ACC112 (cell line): ENCODE results near the gene PCOLCE2.

ENCODE experiments used
- H2AFZ ChIP-seq: fragments of 200-600 bp; sonication (generic); one replicate; pipeline ENCODE4 v1.6.0; 2017; ENCODE audit warnings: antibody characterized with exemption, low read length; ENCODE audit not compliant: unreplicated experiment
- H3K27ac ChIP-seq: fragments of 200-600 bp; sonication (generic); 2 replicates; pipeline ENCODE4 v1.5.1; 2014; ENCODE audit warnings: low read depth, mild to moderate bottlenecking, antibody characterized with exemption, low read length, moderate library complexity
- H3K27me3 ChIP-seq: fragments of 200-600 bp; sonication (generic); 2 replicates; pipeline ENCODE4 v1.6.1; 2014; ENCODE audit warnings: mild to moderate bottlenecking, antibody characterized with exemption, low read length, moderate library complexity, mixed read lengths; ENCODE audit not compliant: insufficient read depth
- H3K36me3 ChIP-seq: fragments of 200-600 bp; sonication (generic); 2 replicates; pipeline ENCODE4 v1.6.1; 2016; ENCODE audit warnings: mild to moderate bottlenecking, antibody characterized with exemption, low read length, moderate library complexity, mixed read lengths; ENCODE audit not compliant: insufficient read depth
- H3K4me1 ChIP-seq: fragments of 200-600 bp; sonication (generic); one replicate; pipeline ENCODE4 v1.6.1; 2016; ENCODE audit warnings: low read length, mixed read lengths; ENCODE audit not compliant: insufficient read depth, unreplicated experiment, control insufficient read depth
- H3K4me3 ChIP-seq: fragments of 200-600 bp; sonication (generic); 2 replicates; pipeline ENCODE4 v1.5.1; 2014; ENCODE audit warnings: mild to moderate bottlenecking, low read depth, low read length
- H3K79me2 ChIP-seq: fragments of 200-600 bp; sonication (generic); one replicate; pipeline ENCODE4 v1.6.0; 2016; ENCODE audit warnings: low read length; ENCODE audit not compliant: control insufficient read depth, unreplicated experiment, insufficient read depth

Gene PCOLCE2

DNA sequence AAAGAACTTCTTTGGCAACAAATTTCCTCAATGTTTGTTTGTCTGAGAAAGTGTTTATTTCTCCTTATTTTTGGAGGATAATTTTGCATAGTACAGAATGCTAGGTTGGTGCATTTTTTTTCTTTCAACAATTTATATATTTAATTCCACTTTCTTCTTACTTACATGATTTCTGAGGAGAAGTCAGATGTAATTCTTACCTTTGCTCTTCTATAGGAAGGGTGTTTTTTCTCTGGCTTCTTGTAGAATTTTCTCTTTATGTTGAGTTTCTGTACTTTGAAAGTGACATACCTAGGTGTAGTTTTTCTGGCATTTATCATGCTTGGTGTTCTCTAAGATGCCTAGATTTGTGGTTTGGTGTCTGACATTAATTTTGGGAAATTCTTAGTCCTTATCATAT lies 34.8 kb upstream of the PCOLCE2 start:
- Histone ChIP-seq H3K4me3 (no peak overlapping the region), H3K4me1 (no peaks in the 10 kb centered on the region), H3K27me3 (no peaks in the 10 kb centered on the region), H3K36me3 (no peaks in the 10 kb centered on the region), H3K79me2 (no peaks in the 10 kb centered on the region), H3K27ac (no peak overlapping the region), H2AFZ (no peak overlapping the region)

GRCh38 chr3:142916605-142917004 lies 27.7 kb upstream of the PCOLCE2 start:
- Histone ChIP-seq H3K4me1 (peaks cover 14% of the 10 kb centered on the region), H3K27me3 (no peaks in the 10 kb centered on the region), H3K79me2 (no peaks in the 10 kb centered on the region), H3K36me3 (no peaks in the 10 kb centered on the region), H2AFZ (no peak overlapping the region), H3K27ac (no peak overlapping the region), H3K4me3 (no peak overlapping the region)

- Histone ChIP-seq H3K79me2 (no peaks in the 10 kb centered on the region), H3K4me1 (peaks cover 14% of the 10 kb centered on the region), H2AFZ (no peak overlapping the region), H3K27ac (no peak overlapping the region), H3K27me3 (no peaks in the 10 kb centered on the region), H3K36me3 (no peaks in the 10 kb centered on the region), H3K4me3 (no peak overlapping the region)
Observed at GRCh38 chr3:142915636-142916035, 26.8 kb upstream of the PCOLCE2 start.

DNA sequence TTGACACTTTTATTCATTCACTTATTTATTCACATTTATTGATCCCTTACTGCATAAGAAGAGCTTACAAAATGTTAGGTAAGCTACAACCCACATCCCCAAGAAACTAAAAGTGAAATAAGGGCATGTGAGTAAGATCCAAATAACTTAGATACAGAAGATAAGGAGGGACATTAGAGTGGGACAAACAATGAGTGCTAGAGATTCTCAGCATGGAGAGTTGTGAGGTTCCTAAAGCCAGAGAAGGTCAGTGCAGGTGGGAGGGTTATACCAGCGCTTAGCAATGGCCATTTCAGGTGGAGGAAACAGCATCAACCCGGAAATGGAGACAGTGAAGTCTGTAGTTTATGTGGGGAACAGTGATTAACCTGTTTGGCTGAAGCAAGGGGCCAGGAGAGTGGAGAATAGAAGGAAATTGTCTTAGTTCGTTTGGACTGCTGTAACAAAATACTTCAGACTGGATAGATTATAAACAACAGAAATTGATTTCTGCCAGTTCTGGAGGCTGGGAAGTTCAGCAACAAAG lies 25.5 kb upstream of the PCOLCE2 start:
- Histone ChIP-seq H3K4me1 (peaks cover 14% of the 10 kb centered on the region), H2AFZ (no peak overlapping the region), H3K79me2 (no peaks in the 10 kb centered on the region), H3K4me3 (no peak overlapping the region), H3K27me3 (no peaks in the 10 kb centered on the region), H3K27ac (no peak overlapping the region), H3K36me3 (no peaks in the 10 kb centered on the region)

GRCh38 chr3:142913432-142913831 lies 24.5 kb upstream of the PCOLCE2 start:
- Histone ChIP-seq H3K27me3 (no peaks in the 10 kb centered on the region), H3K4me1 (peaks cover 18% of the 10 kb centered on the region), H2AFZ (no peak overlapping the region), H3K79me2 (no peaks in the 10 kb centered on the region), H3K36me3 (no peaks in the 10 kb centered on the region), H3K27ac (no peak overlapping the region), H3K4me3 (no peak overlapping the region)

DNA sequence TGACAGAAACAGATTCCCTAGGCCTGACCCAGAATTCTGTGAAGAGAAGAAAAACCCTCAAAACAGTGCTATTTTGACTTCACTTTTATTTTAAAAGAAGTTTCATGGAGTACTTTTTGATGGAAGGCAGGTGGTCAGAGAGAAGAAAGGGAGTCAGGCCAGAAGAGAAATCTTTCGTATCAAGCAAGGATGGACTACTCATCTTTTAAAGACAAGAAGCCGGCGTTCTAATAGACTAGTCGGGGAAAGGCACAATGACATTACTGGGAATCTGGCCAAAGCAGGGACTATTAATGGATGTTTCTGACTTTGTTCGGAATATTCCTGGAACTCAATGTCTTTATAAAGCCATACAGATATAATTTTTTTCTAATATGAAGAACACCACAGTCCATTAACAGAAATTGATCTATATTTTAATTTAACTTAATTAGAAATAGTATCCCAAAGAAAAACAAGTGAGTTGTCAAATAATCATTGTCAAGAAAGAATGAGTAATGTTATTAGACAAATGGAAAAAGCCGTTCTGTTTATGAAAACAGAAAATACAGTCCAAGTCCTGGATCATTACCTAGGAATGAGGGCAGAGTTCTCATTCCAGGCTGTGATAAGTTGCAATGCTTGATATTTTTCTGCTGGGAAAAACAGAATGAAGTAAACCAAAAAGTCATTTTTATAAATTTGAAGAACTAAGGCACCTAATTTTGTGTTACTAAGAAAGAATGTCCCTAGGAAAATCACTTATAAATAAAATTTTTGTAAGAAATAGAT lies 23.7 kb upstream of the PCOLCE2 start:
- Histone ChIP-seq H3K79me2 (no peaks in the 10 kb centered on the region), H2AFZ (peak overlapping the region; percentile 57), H3K36me3 (no peaks in the 10 kb centered on the region), H3K27ac (peak overlapping the region; percentile 41), H3K4me1 (peaks cover 18% of the 10 kb centered on the region), H3K4me3 (0 out of 2 replicates have a peak overlapping the region, but pooled peaks have one; percentile 22), H3K27me3 (no peaks in the 10 kb centered on the region)

GRCh38 chr3:142910280-142910679 lies 21.4 kb upstream of the PCOLCE2 start:
- H3K27me3 ChIP-seq, result no peaks in the 10 kb centered on the region
- no peaks in the 10 kb centered on the region for H3K79me2 ChIP-seq
- H3K27ac ChIP-seq, result no peak overlapping the region
- H3K4me1 ChIP-seq, result peaks cover 19% of the 10 kb centered on the region
- no peak overlapping the region for H3K4me3 ChIP-seq
- no peak overlapping the region for H2AFZ ChIP-seq
- no peaks in the 10 kb centered on the region for H3K36me3 ChIP-seq

GRCh38 chr3:142909282-142909681 lies 20.4 kb upstream of the PCOLCE2 start:
- H3K27ac ChIP-seq, result no peak overlapping the region
- H3K79me2 ChIP-seq, result no peaks in the 10 kb centered on the region
- H3K4me3 ChIP-seq, result no peak overlapping the region
- no peaks in the 10 kb centered on the region for H3K36me3 ChIP-seq
- H3K4me1 ChIP-seq, result peaks cover 29% of the 10 kb centered on the region
- H2AFZ ChIP-seq, result no peak overlapping the region
- no peaks in the 10 kb centered on the region for H3K27me3 ChIP-seq

DNA sequence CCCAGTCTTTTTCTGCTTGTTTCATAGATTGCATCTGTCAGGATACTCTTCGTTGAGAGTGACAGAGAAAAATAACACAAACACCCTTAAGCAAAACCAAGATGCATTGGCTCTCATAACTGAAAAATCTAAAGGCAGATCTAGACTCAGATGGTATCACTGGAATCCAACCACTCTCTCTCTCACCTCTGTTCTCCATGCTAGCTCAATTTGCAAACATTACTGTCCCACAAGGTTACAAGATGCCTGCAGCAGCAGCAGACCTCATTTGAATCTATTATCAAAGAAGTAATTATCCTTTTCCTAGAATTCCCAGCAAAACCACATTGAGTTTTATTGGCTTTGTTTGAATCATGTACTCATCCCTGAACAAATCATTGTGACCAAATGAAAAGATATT lies 19.1 kb upstream of the PCOLCE2 start:
- Histone ChIP-seq H3K4me3 (no peak overlapping the region), H3K36me3 (no peaks in the 10 kb centered on the region), H3K27ac (no peak overlapping the region), H2AFZ (no peak overlapping the region), H3K4me1 (peaks cover 27% of the 10 kb centered on the region), H3K27me3 (no peaks in the 10 kb centered on the region), H3K79me2 (no peaks in the 10 kb centered on the region)

- H3K4me3 ChIP-seq, result no peak overlapping the region
- H2AFZ ChIP-seq, result peak overlapping the region; percentile 57
Observed at GRCh38 chr3:142904639-142905436, 16.0 kb upstream of the PCOLCE2 start.

More at GRCh38 chr3:142904639-142905436, 16.0 kb upstream of the PCOLCE2 start:
- Histone ChIP-seq H3K4me1 (peaks cover 27% of the 10 kb centered on the region), H3K79me2 (no peaks in the 10 kb centered on the region), H3K27ac (no peak overlapping the region), H3K27me3 (no peaks in the 10 kb centered on the region), H3K36me3 (no peaks in the 10 kb centered on the region)
